IPS-NIHi11 (cell line): ENCODE data around the gene ATP1B3.
"Not testable (repeated sequence)": the region's sequence is repeated elsewhere in the genome, so short reads cannot be mapped to it uniquely, and the experiment has no call there.

ENCODE experiments used
- DNase-seq: peaks from one replicate; pipeline ENCODE4 v3.0.0; 2012; ENCODE audit warnings: mixed read lengths, low spot score

ATP1B3 gene

DNA sequence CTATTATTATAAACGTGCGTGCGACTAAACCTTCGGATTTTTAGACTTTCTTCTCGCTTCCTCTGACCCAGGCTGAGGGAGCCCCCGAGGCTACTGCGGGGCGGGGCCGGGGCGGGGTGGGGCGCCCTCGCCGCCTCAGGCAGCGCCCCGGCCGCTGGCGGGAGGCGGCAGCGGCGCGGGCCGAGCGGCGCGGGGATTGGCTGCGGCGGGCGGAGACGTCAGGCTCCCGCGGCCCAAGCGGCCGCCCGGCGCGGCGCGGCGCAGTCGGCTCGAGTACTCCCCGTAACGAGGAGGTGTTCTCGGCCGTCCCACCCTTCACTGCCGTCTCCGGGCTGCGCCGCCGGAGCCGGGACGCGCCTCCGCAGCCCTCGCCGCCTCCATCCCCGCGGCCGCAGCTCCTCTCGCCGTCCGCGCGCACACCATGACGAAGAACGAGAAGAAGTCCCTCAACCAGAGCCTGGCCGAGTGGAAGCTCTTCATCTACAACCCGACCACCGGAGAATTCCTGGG is at the start of gene ATP1B3:
ATP1B3 (plus strand) TSS at position 263 of the 510 bp plus-strand sequence; CDS start at position 422, 159 bp downstream.
- peak; percentile 94 for DNase-seq

- DNase-seq, result no peak
These were observed 48.0 kb upstream of the ATP1B3 start for GRCh38 chr3:141828487-141828886.

GRCh38 chr3:141828890-141829289 is 47.6 kb upstream of the ATP1B3 start:
- DNase-seq, result peak; percentile 40

- no peak for DNase-seq
These were observed 45.9 kb upstream of the ATP1B3 start for GRCh38 chr3:141830508-141830907.

GRCh38 chr3:141834292-141834691 is 42.2 kb upstream of the ATP1B3 start:
- DNase-seq, result no peak

DNA sequence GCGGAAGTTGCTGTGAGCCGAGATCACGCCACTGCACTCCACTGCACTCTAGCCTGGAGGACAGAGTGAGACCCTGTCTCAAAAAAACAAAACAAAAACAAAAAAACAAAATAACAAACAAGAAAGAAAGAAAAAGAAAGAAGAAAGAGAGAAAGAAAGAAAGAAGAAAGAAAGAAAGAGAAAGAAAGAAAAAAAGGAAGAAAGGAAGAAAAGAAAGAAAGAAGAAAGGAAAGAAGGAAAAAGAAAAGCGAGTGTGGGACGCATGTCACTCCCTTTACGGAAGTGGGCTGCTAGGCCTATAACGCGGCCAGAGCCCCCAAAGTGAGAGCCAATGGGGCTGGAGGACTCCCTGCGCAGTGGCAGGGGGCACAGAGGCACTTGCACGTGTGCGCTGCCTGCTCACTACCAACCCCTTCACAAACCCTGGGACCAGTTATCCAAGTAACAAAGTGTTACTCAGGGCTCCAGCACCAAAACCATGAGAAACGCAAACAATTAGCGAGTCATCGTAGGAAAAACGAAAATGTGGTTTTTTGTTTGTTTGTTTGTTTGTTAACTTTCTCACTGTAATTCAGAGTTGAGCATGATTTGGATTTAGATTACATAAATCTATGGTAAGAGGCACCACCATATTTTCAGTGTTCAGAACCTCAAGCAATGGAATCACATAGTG is 40.8 kb upstream of the ATP1B3 start:
- DNase-seq, result no peak

DNA sequence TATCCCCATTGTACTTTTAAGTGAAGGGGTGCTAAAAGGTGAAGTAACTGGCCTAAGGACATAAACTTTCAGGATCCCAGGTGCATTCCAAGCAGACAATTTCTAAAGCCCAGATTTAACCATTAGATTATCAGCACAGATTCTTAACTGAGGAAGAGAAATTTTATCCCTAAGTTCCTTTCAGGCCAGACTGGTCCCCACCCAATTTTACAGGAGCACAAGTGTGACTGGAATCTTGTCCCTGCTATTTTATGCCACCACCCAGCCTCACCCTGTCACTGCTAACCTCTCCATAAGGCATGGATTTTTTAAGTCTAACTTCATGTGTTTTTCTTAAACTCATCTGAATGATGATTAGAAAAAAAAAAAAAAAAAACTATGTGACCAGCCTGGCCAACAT is 37.1 kb upstream of the ATP1B3 start:
- DNase-seq, result no peak

DNA sequence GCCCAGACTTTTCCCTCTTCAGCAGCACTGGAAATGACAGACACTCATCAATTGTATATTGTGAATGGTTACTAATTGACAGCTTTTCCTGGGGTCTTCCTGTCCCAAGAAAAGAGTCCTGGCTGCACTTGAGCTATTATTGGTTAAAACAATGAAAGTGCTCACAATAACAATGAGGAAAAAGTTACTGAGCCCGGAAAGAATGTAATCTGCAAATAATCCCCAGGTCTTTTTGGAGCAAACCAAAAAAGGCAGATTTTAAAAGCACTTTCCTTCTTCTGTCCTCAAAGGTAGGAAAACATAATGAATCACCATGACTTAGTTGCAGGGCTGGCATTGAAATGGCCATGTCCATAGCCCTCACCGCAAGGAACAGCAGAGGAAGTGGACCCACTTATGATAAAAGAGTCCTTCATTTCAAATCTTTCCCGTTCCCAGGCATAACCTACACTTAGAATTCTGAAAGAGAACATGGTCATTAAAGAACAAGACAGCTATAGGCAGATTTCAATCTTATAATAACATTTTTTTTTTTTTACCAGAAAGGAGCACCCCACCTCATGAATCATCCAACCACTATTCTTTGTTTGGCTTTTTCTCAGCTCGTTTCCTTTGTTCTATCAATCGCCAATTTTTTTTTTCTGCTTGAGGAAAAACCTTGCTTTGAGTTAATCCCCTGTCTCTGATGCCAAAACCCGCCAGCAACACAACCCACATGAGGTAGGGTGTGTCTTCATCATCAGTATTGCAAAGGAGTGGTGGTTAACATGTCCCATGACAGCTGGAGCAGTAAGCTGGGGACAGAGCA is 35.5 kb upstream of the ATP1B3 start:
- no peak for DNase-seq

GRCh38 chr3:141844108-141844507 is 32.3 kb upstream of the ATP1B3 start:
- no peak for DNase-seq

GRCh38 chr3:141844812-141845211 is 31.6 kb upstream of the ATP1B3 start:
- DNase-seq, result no peak

GRCh38 chr3:141845407-141846049 is 30.9 kb upstream of the ATP1B3 start:
- no peak for DNase-seq

GRCh38 chr3:141846050-141846433 is 30.4 kb upstream of the ATP1B3 start:
- DNase-seq, result no peak

- DNase-seq, result not testable (repeated sequence)
These were observed 28.2 kb upstream of the ATP1B3 start for GRCh38 chr3:141848159-141848748.

DNA sequence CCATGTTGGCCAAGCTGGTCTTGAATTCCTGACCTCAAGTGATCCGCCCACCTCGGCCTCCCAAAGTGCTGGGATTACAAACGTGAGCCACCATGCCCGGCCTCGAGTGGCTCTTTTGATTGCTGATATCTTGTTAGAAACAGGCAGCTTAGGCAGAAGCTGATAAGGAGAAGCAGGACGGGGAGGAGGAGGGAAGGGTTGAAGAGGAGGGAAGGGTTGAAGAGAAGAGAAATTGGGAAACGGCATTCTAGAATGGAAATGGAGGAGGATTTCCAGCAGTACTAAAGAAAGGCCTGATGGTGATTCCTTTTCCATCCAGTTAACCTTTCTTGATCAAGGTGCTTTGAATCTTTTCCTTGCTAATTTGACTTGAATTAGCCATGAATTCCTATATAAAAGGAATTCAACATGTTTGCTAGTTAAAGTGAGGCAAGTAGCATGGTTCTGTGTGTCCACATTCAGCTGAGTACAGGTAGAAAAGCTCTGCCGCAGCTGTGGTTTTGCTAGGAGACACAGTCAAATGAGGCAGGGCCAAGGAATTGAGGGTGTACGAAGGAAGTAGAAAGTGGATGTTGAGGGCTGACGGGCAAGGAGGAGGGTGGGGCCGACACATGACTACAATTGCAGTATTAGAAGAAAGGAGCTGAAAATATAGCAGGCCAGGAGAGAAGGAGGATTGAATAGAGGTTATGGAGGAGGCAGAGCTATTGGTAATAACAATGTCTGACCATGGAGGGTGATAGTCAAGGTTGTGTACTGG is 27.2 kb upstream of the ATP1B3 start:
- DNase-seq, result no peak

DNA sequence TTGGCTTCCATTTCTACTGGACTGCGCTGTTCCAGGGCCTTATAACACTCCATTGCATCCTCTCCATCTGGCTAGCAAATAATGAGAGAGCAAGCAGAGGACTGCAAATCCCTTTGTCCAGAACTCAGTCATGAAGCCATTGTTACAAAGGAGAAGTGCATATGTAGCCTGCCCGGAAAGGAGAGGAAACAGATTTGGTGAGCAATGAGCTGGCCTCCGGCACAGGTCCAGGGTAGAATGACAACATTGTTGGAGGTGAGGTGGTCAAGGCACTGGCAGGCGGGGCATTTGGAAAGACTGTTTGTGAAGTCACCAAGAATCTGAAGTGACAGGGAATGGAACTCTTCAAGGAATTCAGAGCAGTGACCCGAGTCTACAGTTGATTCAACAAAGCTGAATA is 25.0 kb upstream of the ATP1B3 start:
- DNase-seq, result no peak

DNA sequence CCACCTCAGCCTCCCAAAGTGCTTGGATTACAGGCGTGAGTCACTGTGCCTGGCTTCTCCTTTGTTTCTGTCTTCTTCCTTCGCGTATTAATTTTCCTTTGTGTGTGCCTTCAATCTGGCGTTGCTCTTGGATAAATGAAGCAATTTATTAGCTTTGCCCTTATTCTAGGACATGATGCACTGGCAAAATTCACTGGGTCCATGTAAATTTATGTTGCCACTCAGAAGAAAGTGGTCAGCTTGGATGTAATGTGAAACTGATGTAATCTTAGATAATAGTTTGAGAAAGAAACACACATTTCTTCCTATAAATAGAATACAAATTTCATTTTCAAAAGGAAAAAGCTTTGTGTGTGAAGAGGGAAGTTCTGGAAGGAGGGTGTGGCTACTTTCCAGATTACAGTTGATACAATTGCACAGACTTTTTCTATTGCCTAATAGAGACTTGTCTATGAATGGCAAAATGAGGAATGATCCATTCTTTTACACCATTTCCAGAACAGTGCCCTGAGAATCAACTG is 23.3 kb upstream of the ATP1B3 start:
- DNase-seq, result no peak

DNA sequence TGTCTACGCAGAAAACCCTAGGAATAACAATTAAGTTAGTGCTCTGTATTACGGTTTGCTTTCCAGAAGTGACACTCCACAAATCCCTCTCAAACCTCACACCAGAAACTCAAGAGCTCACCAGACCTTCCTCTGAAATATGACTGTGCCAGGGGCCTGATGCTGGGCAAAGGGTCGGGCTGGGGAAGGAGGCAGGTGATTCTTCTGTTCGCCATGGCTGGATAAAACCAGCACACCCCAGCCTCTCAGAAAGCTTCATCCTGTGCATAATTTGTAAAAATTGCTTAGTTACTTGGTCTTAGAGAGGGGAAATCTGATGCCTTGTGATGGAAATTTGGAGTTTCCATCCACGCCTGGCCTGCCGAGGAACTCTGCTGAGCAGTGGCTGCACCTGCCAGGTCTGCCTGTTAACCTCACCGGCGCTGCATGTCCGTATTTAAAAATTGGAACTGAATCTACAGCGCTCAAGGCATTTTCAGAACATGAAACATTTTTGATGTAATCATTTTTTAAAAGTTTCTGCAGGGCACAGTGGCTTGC is 22.7 kb upstream of the ATP1B3 start:
- DNase-seq, result no peak

- no peak for DNase-seq
These were observed 21.8 kb upstream of the ATP1B3 start for GRCh38 chr3:141854599-141854998.

DNA sequence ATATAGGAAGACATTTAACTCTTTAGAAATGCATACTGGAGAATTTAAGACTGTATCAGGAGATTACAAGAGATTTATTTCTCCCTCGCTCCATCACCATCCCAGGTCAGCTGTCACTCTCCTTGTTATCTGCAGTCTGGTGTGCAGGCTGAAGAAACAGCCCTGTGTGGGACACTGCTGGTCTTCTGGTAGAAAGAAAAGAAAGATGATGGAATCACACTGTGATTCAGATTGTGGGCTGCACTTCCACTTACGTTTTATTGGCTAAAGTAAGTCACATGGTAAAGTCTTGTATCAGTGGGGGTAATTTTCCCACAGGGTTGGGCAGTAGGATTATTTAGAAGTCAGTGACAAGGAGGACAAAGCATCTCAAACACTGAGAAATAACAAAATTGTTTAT is 18.1 kb upstream of the ATP1B3 start:
- no peak for DNase-seq

DNA sequence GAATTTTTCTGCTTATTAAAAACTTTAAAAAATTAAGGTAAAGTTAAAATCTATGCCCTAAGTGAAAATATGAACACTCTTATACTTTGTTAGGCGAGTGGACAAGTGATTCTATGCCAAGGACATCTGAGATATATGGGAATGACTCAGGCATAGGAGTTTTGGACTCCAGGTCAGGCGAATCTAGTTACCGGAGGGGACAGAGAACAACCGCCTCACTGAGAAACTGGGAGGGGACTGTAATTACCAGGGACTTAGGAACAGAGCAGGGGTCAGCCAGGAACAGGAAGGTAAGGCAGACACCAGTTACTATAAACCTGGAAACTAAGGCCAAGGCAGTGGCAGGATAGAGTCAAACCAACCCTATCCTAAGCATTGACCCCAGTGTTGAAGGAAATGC is 16.8 kb upstream of the ATP1B3 start:
- no peak for DNase-seq

DNA sequence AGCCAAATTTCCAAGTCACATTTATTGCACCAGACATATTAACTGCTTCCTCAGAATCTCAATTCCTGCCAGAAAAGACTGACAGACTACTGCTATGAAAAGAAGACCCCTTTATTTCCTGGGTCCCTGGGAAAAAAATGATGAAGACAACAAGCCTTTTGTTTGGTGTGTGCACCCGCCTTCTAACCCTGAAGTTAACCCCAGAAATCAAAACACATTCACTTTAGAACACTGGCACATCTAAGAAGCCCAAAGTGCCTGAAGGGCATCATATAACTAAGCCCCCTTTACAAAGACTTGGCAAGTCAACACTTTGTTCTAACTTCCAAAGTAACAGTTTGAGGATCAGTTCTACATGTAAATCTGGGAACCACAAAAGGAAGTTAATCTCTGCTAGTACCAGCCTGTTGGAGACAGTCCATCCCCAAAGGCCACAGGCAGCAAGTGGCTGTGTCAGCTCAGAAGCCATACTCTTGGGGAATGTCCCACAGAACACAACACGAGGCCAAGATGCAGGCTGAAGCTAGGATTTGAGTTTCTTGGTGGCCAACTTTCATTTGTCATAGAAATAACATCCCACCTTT is 16.3 kb upstream of the ATP1B3 start:
- DNase-seq, result no peak
